GM20431 (cell line): ENCODE measurements around the gene XRCC1.
"Not testable (repeated sequence)": the region's sequence is repeated elsewhere in the genome, so short reads cannot be mapped to it uniquely, and the experiment has no call there.

Experiments used
- in situ Hi-C: fragments of 300-500 bp; cut with MseI, MboI; formaldehyde crosslinking; loops from one replicate; pipeline ENCODE4 v1.15.0; 2020; ENCODE audit warnings: low sequenced_read_pairs; ENCODE audit not compliant: unreplicated experiment

XRCC1 gene

DNA sequence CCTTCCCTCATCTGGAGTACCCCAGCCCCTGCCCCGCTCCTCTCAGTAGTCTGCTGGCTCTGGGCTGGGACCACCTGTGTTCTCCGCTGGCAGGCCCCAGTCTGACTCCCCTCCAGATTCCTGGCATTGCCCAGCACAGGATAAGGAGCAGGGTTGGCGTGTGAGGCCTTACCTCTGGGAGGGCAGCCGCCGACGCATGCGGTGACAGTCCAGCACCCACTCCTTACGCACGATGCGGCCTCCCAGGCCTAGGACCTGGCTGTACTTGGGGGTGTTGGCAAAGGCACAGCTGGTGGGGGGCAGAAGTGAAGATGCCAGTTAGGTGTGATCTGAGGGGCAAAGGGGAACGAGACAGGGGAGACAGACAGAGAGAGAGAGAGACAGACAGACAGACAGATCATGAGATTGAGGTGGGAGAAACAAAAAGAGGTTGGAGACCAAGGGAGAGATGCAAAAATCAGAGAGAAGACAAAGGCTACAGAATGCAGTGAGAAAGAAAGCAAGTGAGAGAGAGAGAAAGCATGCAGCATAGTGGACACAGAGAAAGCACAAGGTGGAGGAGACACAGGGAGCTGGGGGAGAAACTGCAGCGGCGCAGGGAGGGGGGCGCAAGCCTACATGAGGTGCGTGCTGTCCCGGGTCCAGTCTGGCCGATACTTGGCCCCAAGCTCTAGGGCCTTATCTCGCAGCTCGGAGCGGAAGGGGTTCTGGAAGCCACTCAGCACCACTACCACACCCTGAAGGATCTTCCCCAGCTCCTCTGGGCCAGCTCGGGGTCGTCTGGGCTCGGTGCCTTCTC, 23.7 kb downstream of the XRCC1 start:
- in situ Hi-C loops = no loop called here

DNA sequence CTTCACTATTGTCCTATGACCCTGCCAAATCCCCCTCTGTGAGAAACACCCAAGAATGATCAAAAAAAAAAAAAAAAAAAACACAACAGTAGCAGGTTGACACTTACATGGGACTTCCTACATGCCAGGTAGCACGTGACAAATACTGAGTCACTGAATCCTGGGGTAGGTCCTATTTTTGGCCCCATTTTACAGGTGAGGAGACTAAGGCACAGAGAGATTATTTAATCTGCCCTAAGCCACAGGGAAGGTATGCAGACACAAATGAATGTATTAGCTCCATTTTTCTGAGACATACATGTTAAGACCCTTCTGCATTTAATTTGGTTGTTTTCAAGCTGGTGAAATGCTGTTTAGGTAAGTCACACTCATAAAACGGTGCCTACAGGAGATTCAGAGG, 26.6 kb downstream of the XRCC1 start:
- in situ Hi-C loops = no loop called here

DNA sequence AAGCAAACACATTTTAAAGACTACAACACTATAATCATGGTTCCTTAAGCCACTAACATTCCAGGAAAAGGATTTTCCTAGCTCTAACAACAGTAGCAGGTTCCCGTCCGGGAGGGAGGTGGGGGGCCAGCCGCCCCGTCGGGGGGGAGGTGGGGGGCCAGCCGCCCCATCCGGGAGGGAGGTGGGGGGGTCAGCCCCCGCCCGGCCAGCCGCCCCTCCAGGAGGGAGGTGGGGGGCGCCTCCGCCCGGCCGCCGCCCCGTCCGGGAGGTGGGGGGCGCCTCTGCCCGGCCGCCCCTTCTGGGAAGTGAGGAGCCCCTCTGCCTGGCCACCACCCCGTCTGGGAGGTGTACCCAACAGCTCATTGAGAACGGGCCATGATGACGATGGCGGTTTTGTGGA, 27.4 kb downstream of the XRCC1 start:
- in situ Hi-C loops = not testable (repeated sequence)

DNA sequence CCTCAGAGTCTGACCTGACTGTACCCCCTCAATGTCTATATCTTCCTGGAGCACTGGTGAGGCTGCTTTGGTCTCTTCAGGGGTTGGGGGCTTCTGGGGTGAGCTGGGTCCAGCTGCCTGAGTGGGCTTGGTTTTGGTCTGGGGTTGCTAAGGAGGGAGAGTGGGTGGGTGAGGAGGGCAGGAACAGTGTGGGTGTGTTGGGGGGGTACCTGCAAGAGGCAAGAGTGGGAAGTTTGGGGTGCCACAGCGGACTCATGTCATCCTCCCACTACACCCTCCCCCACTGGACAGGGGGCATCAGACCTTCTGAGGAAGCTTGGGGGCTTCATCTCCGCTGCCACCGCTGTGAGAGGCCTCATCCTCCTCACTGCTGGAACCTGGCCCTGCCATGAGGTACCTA, 28.7 kb downstream of the XRCC1 start:
- in situ Hi-C loops = no loop called here

DNA sequence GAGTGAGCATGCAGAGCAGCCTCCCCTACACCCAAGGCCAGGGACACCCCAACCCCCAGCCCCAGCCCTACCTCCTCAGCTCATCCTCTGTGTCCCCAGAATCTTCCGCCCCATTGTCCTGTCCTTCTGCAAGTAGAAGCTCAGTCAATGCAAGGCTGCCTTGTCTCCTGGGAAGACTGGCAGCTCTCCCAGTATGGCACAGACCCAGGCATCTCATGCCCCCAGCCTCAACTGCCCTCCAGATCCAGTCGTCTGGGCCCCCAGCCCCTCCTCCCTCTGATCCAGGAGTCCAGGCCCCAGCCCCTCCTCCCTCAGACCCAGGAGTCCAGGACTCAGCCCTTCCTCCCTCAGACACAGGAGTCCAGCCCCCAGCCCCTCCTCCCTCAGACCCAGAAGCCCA, 29.3 kb downstream of the XRCC1 start:
- in situ Hi-C loops = no loop called here

DNA sequence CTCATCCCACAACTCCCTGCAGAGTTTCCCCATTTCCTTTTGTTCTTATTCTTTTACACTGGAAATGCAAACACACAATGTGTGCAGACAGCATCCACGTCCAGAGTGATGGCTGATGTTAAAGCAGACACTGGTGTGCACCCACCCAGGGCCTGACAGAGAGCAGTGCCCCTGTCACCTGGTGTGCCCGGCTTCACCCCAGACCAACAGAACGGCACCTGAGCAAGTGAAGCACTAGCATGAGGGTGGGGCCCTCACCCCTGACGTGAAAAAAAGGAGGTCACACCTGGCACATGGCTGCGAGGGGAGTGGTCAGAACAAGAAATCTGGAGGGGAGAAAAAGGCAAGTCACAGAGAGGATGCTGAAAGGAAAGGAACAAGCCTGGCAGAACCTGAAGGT, 30.1 kb downstream of the XRCC1 start:
- in situ Hi-C loops = no loop called here

DNA sequence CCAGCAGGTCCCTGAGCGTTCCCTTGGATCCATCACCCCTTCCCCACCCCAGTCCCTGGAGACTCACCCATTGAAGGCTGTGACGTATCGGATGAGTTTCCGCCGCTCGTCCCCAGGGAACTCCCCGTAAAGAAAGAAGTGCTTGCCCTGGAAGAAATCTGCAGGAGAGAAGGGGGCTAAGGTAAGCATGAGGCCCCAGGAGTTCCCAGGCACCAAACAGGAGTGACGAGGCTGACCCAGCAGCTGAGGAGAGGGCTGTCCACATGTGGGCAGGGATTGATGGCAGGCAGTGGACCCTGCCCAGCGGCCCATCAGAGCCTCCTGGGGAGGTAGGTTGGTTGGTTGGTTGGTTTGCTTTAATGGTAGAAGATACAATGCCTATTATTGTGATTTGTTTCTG, 31.2 kb downstream of the XRCC1 start:
- in situ Hi-C loops = no loop called here

DNA sequence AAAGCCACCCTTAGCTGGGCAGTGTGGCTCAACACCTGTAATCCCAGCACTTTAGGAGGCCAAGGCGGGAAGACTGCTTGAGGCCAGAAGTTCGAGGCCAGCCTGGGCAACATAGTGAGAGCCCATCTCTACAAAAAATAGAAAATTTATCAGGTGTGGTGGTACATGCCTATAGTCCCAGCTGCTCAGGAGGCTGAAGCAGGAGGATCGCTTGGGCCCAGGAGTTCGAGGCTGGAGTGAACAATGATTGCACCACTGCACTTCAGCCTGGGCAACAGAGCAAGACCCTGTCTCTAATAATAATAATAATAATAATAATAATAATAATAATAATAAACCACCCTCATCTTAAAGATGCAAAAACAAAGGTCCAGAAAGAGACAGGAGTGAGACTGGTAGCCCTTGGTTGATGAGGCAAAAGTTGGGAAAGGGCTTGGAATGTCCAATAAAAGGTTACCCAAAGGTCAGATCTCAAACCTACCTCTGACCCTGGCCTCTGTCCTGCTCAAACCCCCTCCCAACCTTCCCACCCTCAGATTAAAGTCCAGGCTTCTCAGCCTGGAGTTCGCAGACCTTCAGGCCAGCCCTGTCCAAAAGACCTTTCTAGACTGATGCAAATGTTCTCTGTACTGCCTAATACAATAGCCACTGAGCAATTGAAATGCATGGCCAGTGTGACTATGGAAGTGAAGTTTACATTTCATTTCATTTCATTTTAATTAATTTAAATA, 33.2 kb downstream of the XRCC1 start:
- in situ Hi-C loops = no loop called here

DNA sequence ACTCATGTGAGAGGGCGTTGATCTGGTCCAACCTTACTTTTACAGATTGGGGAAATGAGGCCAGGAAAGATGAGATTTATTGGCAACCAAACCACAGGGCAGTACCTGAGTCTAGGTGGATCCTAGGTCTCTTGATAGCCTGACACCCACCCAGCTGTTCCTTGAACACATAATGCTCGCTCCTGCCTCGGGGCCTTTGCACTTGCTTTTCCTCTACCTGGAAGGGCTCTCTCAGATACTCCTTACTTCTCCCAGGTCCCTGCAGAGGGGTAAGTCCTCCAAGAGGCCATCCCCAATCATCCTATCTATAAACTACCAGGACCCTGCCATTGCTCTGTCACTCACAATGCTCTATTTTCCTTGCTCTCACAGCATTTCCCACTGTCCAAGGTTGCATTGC, 34.9 kb downstream of the XRCC1 start:
- in situ Hi-C loops = no loop called here

DNA sequence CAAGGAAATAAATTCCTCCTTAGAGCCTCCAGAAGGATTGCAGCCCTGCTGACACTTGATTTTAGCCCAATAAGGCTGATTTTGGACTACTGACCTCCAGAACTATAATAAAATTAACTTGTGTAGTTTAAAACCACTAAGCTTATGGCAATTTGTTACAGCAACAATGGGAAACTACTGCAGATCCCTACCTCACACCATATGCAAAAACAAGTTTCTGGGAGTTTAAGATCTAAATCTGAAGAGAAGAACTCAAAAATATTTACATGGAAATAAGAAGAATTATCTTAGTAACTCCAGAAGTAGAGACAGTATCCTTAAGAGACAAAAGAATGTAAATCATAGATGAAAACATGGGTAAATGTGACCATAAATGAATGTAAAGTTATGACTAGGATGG, 36.4 kb downstream of the XRCC1 start:
- in situ Hi-C loops = no loop called here

DNA sequence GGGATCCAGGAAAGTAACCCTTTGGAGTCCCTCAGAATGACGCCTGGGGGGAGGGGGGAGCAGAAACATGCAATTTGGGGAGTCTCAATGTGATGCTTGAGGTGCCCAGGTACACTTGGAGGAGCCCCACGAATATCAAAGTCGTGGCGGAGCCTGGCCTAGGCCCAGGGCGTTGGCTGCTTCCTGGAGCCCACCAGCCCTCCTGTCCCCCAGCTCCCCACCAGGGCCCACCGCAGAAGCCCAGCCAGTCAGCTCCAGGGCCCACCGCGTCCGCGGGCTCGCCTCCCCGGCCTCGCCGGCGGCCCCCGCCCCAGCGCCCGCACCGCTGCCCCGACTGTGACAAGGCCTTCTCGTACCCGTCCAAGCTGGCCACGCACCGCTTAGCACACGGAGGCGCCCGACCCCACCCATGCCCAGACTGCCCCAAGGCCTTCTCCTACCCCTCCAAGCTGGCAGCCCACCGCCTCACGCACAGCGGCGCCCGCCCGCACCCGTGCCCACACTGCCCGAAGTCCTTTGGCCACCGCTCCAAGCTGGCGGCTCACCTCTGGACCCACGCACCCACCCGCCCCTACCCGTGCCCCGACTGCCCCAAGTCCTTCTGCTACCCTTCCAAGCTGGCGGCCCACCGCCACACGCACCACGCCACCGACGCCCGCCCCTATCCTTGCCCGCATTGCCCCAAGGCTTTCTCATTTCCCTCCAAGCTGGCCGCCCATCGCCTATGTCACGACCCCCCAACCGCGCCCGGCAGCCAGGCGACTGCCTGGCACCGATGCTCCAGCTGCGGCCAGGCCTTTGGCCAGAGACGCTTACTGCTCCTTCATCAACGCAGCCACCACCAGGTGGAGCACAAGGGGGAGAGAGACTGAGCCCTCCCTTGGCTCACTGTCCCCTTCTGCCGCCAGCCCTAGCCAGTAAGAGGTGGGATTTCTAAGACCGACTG, 40.2 kb downstream of the XRCC1 start:
- in situ Hi-C loops = no loop called here

DNA sequence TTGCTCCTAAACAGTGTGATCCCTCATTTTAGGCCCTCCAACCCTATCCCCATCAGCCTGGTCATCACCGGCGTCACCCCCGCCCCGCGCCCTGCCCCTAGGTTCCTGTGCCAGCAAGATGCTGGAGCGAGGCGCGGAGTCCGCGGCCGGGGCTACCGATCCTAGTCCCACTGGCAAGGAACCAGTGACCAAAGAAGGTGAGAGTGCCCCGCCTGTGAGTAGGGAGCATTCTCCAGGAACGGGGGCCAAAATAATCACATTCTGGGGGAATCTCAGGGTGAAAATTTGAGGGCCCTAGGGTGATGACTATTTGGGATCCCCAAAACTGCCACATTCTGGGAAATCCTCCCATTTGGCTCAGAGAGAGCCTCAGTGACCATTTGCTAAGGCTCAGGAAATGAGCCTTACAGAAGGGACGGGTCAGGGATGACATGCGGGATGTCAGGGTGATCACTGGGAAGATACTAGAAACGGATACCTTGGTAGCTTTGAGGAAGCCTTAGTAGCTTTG, 41.0 kb downstream of the XRCC1 start:
- in situ Hi-C loops = no loop called here

DNA sequence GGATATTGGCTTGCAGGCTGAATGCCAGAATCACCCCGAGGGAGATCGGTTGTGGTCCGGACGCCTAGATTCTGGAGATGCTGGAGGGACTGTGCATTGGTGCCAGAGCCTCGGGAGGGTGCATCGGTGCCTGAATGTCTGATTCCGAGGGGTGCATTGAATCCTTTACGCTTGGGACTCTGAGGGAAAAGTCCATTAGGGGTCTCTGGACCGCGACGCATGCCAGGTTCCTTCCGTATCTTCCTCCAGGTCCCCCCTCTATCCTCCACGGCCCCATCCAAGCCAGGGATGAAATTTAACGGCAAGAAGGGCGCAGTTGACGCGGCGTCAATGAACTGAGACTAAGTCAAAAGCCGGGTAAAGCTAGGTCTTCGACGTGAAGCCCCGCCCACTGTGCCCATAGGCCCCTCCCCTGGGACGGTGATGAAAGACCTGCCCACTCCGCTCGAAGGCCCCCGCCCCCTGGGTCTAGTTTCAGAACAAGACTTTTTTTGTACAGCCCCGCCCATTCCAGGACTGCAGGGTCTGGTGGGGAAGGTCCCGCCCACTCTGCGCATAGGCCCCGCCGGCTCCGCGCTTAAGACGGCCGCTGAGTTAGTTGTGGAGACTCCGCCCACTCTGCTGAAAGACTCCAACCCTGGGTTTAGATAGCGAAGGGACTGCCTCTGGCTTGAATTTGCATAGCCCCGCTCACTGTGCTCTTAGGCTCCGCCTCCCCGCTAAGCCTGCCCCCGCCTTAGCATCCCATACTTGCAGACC, 41.6 kb downstream of the XRCC1 start:
- in situ Hi-C loops = no loop called here

DNA sequence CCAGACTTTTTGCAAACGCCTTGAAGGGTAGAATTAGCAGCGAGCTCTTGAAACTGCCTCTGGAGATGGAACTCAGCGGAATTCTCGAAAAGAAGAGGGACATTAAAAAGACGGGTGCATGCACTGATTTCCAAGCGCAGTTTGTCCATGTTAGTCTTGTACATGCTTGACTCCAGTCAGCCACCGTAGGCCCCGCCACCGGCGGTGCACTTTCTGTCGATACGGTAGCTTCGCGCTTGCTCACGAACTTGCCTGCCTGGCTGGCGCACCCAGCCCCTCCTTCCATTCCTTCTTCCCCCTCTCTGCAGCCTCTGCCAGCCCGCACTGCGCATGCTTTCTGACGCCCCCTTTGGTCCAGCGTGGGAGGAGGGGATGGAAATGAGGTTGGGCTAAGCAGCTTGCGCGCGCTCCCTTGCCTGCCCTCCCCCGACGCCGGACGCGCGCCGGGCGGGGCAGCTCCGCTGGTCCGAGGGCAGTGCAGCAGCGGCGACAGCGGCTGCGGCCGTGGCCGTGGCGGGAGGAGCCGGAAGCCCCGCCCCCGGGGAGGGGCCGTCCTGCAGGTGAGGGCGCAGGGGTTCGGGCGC, 42.3 kb downstream of the XRCC1 start, which contains the start of gene ZNF575:
Gene ZNF575 (plus strand): TSS at position 227 of the 584 bp plus-strand sequence. CDS start 1,235 bp downstream, outside the sequence.
- in situ Hi-C loops = no loop called here

DNA sequence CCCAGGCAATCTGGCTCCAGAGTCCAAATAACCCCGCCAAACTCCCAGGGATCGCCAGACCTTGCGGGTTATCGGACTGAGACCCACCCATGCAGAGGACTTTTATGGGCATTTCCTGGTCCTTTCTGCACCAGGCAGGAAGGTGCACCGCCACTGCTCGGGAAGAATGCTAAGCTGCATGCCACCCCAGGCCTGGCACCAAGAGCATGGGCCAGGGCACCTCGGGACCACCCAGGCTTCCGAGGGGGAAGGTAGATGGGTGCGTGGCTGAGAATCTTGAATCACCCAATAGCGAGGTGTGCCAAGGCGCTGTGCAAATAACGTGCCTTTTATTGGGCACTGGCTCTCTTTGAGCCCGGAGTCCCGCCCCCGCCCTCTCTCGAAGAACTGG, 42.8 kb downstream of the XRCC1 start:
- in situ Hi-C loops = no loop called here

DNA sequence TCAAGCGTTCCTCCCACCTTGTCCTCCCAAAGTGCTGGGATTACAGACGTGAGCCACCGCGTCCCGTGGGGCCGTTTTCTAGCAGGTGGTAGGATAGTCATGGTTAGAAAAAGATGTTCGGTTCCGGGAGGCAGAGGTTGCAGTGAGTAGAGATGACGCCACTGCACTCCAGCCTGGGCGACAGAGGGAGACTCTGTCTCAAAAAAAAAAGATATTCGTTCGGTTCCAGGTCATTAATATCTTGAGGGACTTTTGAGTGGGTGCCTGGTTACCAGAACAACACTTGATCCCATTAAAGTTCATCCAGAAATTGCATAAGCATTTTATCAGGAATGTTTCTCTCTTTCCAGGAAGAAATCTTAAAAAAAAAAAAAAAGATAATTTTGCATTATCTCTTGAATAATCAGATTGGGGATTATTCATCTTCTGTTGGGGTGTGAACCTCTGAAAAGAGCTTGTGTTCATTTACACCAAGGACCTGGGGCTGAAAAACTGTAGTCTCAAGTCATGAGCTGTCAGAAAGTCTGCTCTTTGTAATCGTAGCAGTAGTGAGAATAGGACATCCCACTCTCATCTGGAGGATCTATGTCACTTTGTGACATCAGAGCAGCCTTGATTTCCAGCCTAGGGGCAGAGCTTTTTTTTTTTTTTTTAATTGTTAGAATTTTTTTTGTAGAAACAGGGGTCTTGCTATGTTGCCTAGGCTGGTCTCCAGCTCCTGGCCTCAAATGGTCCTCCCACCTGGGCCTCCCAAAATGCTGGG, 47.3 kb downstream of the XRCC1 start:
- in situ Hi-C loops = no loop called here

DNA sequence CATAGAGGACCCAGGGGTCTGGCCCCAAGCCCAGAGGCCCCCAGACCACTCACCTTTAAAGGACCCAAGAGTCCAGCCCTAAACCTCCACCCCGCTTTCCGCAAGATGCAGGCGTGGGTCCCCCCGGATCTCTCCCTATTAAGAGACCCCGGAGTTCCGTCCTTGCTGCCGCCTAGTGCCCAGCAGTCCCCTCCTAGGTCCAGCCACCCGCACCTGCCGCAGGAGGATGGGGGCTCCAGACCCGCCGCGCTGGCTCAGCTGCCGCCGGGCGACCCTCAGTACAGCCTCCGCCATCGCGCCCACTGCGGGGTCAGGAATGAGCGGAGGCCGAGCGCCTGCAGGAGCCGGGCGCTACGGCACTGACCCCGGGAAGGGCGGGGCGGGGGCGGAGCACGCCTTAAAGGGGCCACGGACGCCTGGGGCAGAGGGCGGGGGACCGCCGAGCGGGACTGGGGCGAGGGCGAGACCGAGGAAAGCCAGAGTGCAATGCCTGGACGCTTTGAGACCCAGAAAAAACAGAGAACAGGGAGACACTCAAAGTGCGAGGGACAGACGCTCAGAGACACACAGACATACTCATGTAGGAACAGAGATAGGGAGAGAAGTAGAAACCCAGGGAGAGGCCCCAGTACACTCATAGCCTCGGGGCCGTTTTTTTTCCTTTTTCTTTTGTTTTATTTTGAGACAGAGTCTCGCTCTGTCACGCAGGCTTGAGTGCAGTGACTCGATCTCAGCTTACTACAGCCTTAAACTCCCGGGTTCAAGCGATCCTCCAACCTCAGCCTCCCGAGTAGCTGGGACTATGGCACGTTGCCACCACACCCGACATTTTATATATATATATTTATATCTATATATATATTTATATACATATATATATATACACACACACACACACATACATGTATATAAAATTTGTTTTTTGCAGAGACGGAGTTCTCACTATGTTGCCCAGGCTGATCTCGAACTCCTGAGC, 48.2 kb downstream of the XRCC1 start, which contains the start of gene ETHE1:
Gene ETHE1 (minus strand): TSS at position 318 of the 976 bp plus-strand sequence. CDS start 24 bp downstream, at position 294.
- in situ Hi-C loops = no loop called here
